Activated CD4-positive, alpha-beta T cell treated with anti-CD3 and anti-CD28 coated beads, Interleukin-2, amount 10 ng/mL, durations not matched to agents 24 days and 14 days (primary cell): ENCODE measurements around the gene GNAI3. TPM values are rescaled to one million over a fixed set of nuclear protein-coding genes. Genes with fewer than 3 reads are reported as not detected.

Source experiments
- DNase-seq: peaks from one replicate; pipeline ENCODE4 v3.0.0; 2022
- H3K27ac Mint-ChIP-seq: one replicate; pipeline ENCODE4 v1.8.0; 2022; ENCODE audit warnings: mild to moderate bottlenecking, mixed read lengths
- H3K27me3 Mint-ChIP-seq: one replicate; pipeline ENCODE4 v1.8.0; 2022; ENCODE audit warnings: mixed read lengths
- H3K36me3 Mint-ChIP-seq: one replicate; pipeline ENCODE4 v1.8.0; 2022; ENCODE audit warnings: low read depth, mild to moderate bottlenecking, mixed read lengths
- H3K4me1 Mint-ChIP-seq: one replicate; pipeline ENCODE4 v1.8.0; 2021; ENCODE audit warnings: mixed read lengths
- H3K4me3 Mint-ChIP-seq: one replicate; pipeline ENCODE4 v1.8.0; 2022; ENCODE audit warnings: mild to moderate bottlenecking, moderate library complexity, mixed read lengths
- H3K9me3 Mint-ChIP-seq: one replicate; pipeline ENCODE4 v1.8.0; 2021; ENCODE audit warnings: mixed read lengths
- intact Hi-C: fragments of 100-400 bp; cut with micrococcal nuclease; formaldehyde crosslinking; loops from one replicate; pipeline ENCODE4 v1.15.1; 2023
- total RNA-seq: library from RNA; stranded (reverse); gene quantifications from 2 replicates; pipeline ENCODE4 v1.2.3, GENCODE V29; 2022

GNAI3 gene
- total RNA-seq, 1 donor from 2014 or later = 8.8 TPM

DNA sequence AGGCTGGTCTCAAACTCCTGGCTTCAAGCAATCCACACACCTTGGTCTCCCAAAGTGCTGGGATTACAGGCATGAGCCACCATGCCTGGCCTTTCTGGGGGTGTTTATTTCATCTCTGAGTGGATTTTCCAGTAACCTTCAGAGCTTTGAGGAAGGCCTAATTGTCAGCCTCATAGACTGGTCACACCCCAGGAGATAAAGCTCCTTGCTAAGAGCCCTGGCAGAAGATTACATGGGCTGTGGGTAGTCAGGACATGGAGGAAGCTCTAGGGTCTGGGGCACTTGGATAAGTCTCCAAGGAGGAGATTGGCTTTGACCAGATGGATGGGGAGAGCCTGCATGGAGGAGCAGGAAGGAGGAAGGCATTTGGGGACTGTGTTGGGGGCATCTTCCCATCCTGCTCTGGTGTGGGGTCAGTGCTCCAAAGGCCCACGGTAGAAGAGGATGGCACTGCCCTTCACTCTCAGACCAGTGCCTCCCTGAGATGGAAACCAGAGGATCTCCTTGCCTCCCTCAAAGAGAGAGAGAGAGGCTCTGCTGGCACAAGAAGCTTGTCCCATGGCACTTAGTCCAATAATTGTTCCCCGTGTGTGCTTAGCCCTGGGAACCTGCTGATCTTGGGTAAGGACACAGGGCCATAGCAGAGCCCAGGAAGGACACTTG is 92.8 kb downstream of the GNAI3 start:
- peak; percentile 52 for DNase-seq
- Mint-ChIP-seq H3K27ac (no peak overlapping the region), H3K9me3 (no peaks in the 10 kb centered on the region), H3K36me3 (no peaks in the 10 kb centered on the region), H3K4me1 (peaks cover 13% of the 10 kb centered on the region), H3K4me3 (no peak overlapping the region), H3K27me3 (peaks cover 9% of the 10 kb centered on the region)
- intact Hi-C loops = no loop called here

DNA sequence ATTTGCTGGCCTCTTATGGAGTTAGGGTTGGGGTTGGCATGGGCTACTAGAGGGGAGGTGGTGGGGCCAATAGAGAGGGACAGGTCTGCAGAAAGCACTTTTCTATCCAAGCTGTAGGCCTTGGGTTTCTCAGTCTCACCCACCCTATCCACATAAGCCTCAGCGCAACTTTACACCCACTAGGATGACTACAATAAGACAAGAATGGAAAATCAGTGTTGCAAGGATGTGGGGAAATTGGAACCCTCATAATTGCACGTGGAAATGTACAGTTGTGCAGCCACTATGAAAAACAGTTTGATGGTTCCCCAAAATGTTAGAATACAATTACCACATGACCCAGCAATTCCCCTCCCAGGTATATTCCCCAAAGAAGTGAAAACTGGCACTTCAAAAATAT is 93.4 kb downstream of the GNAI3 start:
- Mint-ChIP-seq H3K27me3 (peaks cover 9% of the 10 kb centered on the region), H3K4me1 (peaks cover 13% of the 10 kb centered on the region), H3K4me3 (no peak overlapping the region), H3K27ac (no peak overlapping the region), H3K9me3 (no peaks in the 10 kb centered on the region), H3K36me3 (no peaks in the 10 kb centered on the region)
- DNase-seq = no peak
- intact Hi-C loops = loop anchor here (2.0 kb wide), 2 partner anchors 45 to 343 kb away; partner anchors contain the start of genes AHCYL1 and GSTM1

DNA sequence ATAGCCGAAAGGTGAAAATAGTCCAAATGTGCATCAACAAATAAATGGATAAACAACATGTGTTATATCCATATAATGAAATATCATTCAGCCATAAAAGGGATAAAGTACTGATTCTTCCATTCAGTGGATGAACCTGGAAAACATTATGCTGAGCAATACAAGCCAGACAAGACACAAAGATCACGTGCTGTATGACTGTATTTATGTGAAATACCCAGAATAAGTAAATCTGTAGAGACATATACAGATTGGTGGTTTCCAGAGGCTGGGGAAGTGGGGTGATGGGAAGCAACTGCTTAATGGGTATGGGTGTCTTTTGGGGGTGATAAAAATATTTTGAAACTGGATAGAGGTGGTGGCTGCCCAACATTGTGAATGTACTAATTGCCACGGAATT is 94.2 kb downstream of the GNAI3 start:
- DNase-seq = no peak
- no peak overlapping the region for H3K27ac Mint-ChIP-seq
- H3K4me3 Mint-ChIP-seq = no peak overlapping the region
- H3K36me3 Mint-ChIP-seq = no peaks in the 10 kb centered on the region
- H3K9me3 Mint-ChIP-seq = no peaks in the 10 kb centered on the region
- intact Hi-C loops = loop anchor here (1.0 to 2.0 kb wide), 4 partner anchors 9 to 342 kb away; partner anchors contain the start of genes AHCYL1 and GSTM1
- peaks cover 12% of the 10 kb centered on the region for H3K27me3 Mint-ChIP-seq
- H3K4me1 Mint-ChIP-seq = peaks cover 13% of the 10 kb centered on the region

DNA sequence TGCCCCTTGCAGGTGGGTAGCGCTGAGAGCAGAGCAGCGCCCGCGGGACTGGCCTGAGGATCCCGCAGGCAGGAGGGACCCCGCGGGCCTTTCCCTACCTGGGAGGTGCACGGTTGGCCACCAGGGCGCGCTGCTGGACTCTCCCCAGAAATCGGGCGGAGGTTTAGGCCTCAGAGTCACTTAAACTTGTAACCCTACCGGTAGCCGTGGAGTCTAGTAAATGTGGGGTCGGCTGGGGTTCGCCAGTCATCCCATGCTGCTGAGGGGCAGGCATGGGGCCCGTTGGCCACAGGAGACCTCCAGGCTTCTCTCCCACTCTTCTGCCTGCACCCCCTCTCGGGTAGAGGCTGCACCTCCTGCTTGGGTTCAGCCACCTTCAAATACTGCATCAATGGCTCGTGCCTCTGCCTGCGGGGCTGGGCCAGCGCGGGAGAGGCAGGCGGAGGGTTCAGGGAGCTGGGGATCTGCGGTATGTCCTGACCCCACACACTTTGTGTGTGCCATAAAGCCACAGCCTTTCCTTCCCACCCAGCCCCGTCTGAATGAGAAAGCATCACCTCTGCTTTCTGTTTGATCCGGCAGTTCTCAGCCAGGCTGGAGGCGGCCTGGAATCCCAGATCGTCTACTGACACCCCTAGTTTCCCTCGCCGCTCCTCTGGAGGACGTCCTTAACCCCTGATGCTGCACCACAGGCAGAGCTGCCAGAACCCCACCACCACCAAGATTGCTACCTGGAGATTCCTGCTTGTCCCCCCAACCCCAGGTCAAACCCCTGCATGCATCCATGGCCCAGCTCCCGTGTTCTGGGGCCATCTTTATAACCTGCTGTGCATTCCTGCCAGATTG is 95.2 kb downstream of the GNAI3 start:
- Mint-ChIP-seq H3K27ac (no peak overlapping the region), H3K36me3 (no peaks in the 10 kb centered on the region), H3K4me3 (no peak overlapping the region), H3K4me1 (peaks cover 11% of the 10 kb centered on the region), H3K27me3 (peaks cover 10% of the 10 kb centered on the region), H3K9me3 (no peaks in the 10 kb centered on the region)
- intact Hi-C loops = loop anchor here (1.0 to 2.0 kb wide), 4 partner anchors 8 to 341 kb away; partner anchors contain the start of genes AHCYL1 and GSTM1
- peak; percentile 97 for DNase-seq

DNA sequence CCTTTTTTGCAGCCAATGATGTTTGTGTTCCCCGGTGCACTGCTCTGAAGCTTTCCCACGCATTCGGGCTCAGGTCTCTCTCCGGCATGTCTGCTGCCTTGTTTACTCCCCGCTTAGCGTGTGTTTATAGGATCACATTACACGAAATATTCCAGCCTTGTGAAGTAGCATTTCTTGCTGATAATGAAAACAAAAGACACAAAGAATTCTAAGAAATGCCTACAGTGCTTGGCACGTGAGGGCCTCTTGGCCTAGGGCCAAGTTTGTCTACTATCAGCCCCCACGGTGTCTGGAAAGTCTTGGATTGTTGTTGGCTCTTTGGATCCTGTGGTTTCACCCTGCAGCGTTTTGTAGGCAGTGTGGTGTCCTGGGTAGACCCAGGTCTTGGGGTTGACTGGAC is 96.3 kb downstream of the GNAI3 start:
- Mint-ChIP-seq H3K4me3 (no peak overlapping the region), H3K27me3 (peaks cover 10% of the 10 kb centered on the region), H3K4me1 (peaks cover 11% of the 10 kb centered on the region), H3K9me3 (no peaks in the 10 kb centered on the region), H3K36me3 (no peaks in the 10 kb centered on the region), H3K27ac (no peak overlapping the region)
- DNase-seq = no peak
- intact Hi-C loops = no loop called here

DNA sequence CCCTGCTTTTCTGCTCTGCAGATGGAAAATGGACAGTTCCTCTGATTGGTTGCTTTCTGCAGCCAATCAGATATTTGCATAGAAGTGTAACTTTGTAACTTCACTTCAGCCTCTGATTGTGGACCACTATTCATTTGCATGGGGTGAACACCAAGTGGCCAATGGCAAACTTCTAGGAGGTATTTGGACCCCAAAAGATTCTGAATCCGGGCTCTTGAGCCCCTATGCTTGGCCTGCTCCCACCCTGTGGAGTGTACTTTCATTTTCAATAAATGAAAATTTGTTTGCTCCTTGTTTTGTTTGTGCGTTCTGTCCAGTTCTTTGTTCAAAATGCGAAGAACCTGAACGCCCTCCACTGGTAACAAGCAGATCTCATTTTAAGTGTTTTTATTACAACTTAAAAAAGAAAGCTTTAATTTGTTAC is 101.1 kb downstream of the GNAI3 start:
- Mint-ChIP-seq H3K36me3 (no peaks in the 10 kb centered on the region), H3K9me3 (no peaks in the 10 kb centered on the region), H3K4me1 (no peaks in the 10 kb centered on the region), H3K4me3 (no peak overlapping the region), H3K27ac (no peak overlapping the region), H3K27me3 (peaks cover 40% of the 10 kb centered on the region)
- DNase-seq = no peak
- intact Hi-C loops = no loop called here

DNA sequence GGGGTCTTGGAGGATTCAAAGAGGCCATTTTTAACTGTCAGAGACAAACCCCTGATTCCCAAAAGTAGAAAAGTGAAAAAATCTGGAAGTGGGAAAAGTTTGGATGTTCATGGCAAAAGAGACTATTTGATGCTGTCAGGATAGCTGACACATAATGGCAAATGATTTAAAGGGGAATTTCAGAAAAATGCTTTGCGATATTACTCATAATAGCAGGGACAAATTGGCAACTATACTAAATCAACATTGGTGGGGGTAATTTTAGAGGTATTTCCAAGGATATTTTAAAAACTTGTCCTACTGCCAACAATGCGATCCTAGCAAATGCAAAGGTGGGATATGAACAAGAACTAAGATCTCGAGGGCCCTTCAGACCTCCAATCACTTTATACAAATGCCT is 102.2 kb downstream of the GNAI3 start:
- Mint-ChIP-seq H3K27me3 (peaks cover 42% of the 10 kb centered on the region), H3K4me1 (peaks cover 11% of the 10 kb centered on the region), H3K27ac (no peak overlapping the region), H3K36me3 (no peaks in the 10 kb centered on the region), H3K9me3 (no peaks in the 10 kb centered on the region), H3K4me3 (no peak overlapping the region)
- intact Hi-C loops = loop anchor here (1.0 kb wide), 1 partner anchor 7 kb away; no protein-coding TSS in a partner anchor
- DNase-seq = no peak

DNA sequence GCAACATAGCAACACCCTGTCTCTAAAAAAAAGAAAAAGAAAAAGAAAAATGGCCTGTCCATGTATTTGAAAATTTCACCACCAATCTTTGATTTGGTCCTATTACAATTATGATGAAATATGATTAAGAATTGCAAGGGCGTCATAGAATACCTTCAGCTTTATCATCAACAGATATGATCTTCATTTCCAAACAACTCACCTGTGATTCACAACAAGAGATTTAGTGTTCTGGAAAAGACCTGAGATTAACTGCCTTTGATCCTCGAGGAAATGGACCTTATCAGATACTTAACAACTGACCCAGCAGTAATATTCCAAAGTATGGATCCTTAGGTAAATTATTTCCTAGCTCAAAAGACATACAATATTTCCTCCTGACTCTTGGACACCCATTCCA is 104.0 kb downstream of the GNAI3 start:
- Mint-ChIP-seq H3K27me3 (peaks cover 37% of the 10 kb centered on the region), H3K4me1 (peaks cover 17% of the 10 kb centered on the region), H3K9me3 (no peaks in the 10 kb centered on the region), H3K27ac (no peak overlapping the region), H3K36me3 (no peaks in the 10 kb centered on the region), H3K4me3 (no peak overlapping the region)
- intact Hi-C loops = no loop called here
- DNase-seq = no peak

DNA sequence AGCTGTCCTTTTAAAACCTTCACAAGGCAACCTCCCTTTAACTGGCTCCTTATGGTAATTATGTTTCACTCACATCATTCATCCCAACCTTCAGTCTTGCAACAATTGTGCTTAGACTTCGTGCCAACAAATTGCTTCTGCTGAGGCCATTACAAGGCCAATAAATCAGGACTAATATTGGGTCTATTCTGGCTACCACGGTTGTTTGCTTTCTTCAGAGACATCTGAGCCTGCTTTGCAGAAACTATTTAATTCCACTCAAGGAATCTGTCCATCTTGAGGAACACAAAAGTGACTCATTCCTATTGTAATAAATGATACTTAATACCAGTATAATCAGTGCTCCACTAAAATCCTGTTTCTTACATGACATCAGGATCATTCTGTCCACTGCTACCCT is 104.9 kb downstream of the GNAI3 start:
- no peak overlapping the region for H3K4me3 Mint-ChIP-seq
- H3K27me3 Mint-ChIP-seq = peaks cover 37% of the 10 kb centered on the region
- no peaks in the 10 kb centered on the region for H3K9me3 Mint-ChIP-seq
- DNase-seq = no peak
- H3K4me1 Mint-ChIP-seq = peaks cover 18% of the 10 kb centered on the region
- peaks cover 2% of the 10 kb centered on the region for H3K36me3 Mint-ChIP-seq
- no peak overlapping the region for H3K27ac Mint-ChIP-seq
- intact Hi-C loops = no loop called here

DNA sequence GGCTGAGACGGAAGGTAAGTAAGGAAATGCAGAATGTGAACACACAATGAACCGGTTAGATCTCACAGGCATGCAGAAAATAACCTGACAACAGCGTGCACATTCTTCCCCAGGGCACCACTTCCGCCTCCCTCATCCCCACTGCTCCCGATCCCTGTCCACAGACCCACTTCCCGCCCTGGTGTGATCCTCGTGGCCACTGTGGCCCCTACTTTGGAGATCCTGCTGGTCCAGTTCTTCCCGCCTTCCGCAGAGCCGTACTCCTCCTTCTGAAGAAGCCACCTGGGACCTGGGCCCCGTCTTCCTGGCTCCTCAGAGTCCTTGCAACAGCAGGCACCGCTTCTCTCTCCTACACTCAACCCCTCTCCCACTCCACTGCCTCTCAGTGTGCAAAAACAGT is 106.1 kb downstream of the GNAI3 start:
- intact Hi-C loops = no loop called here
- Mint-ChIP-seq H3K4me1 (peaks cover 19% of the 10 kb centered on the region), H3K27ac (peak overlapping the region; percentile 10), H3K27me3 (peaks cover 37% of the 10 kb centered on the region), H3K36me3 (peaks cover 3% of the 10 kb centered on the region), H3K4me3 (no peak overlapping the region), H3K9me3 (no peaks in the 10 kb centered on the region)
- no peak for DNase-seq

DNA sequence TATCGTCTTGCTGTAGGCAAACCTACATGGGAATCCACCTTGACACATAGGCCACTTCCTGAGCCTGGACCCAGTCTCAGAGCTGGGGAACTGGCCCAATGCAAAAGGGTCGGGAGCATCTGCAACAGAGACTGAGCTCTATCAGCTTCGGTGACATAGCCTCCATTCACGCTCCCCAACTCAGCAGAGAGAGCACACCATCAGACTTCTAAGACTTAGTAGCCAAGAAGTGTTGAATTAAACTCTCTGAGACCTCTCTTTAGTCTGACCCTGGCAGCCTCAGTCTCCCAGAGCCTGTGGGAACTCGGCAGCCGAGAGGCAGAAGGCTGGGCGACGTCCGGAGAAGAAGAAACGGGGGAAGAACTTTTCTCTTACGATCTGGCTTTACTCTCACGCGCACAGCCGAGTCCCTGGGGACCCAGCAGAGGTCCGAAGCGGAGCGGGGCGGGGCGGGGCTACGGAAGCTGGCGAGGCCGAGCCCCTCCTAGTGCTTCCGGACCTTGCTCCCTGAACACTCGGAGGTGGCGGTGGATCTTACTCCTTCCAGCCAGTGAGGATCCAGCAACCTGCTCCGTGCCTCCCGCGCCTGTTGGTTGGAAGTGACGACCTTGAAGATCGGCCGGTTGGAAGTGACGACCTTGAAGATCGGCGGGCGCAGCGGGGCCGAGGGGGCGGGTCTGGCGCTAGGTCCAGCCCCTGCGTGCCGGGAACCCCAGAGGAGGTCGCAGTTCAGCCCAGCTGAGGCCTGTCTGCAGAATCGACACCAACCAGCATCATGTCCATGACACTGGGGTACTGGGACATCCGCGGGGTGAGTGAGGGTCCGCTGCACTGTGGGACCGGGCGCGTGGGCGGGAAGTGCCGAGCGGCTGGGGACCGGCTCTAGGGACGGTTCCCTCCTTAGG is 107.5 kb downstream of the GNAI3 start, which contains the start of gene GSTM4:
GSTM4 (plus strand) TSS at position 485 of the 905 bp plus-strand sequence; CDS start at position 776, 291 bp downstream.
- Mint-ChIP-seq H3K27ac (peak within 1 kb of the TSS; percentile 89), H3K9me3 (no peaks in the 10 kb centered on the region), H3K27me3 (peaks cover 28% of the 10 kb centered on the region), H3K4me3 (peak within 1 kb of the TSS; percentile 96), H3K36me3 (peaks cover 5% of the 10 kb centered on the region), H3K4me1 (peaks cover 19% of the 10 kb centered on the region)
- intact Hi-C loops = loop anchor here (1.0 to 5.0 kb wide), 2 partner anchors 11 to 116 kb away; no protein-coding TSS in a partner anchor
- DNase-seq = peak; percentile 92

DNA sequence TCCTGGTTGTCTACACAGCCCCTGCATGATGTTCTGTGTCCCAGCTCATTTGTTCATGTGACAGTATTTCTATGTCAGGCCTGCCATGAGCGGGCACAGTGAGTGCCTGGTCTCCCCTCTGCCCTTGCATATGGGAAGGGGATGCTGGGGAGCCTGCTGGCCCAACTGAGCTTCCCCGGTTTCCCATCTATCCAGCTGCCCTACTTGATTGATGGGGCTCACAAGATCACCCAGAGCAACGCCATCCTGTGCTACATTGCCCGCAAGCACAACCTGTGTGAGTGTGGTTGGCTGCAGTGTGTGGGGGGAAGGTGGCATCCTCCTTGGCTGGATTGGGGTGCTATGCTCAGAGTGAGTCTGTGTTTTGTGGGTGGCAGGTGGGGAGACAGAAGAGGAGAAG is 109.0 kb downstream of the GNAI3 start:
- H3K27me3 Mint-ChIP-seq = peaks cover 15% of the 10 kb centered on the region
- peaks cover 7% of the 10 kb centered on the region for H3K36me3 Mint-ChIP-seq
- intact Hi-C loops = loop anchor here (5.0 kb wide), 1 partner anchor 115 kb away; no protein-coding TSS in a partner anchor
- H3K27ac Mint-ChIP-seq = no peak overlapping the region
- H3K9me3 Mint-ChIP-seq = no peaks in the 10 kb centered on the region
- DNase-seq = no peak
- H3K4me1 Mint-ChIP-seq = peaks cover 19% of the 10 kb centered on the region
- peak overlapping the region; percentile 7 for H3K4me3 Mint-ChIP-seq

DNA sequence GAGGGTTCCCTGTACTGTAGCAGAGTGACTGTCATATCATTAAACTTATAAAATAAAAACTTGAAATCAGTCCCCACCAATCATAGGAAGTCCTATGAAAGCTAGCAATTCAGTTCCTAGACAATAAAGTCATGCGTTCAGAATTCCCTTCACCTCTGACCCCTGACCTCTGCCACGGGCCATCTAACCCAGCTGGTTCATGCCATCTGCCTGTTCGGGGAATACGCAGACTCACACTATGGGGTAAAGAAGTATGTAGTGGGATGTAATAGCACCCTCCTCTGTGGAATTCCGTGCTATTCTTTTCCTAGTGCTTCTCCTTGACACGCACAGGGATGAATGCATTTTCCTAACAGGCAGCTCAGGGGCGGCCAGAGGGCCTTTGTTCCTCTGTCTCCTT is 109.6 kb downstream of the GNAI3 start:
- Mint-ChIP-seq H3K4me3 (no peak overlapping the region), H3K9me3 (no peaks in the 10 kb centered on the region), H3K36me3 (peaks cover 7% of the 10 kb centered on the region), H3K27ac (no peak overlapping the region), H3K4me1 (peaks cover 19% of the 10 kb centered on the region), H3K27me3 (peaks cover 12% of the 10 kb centered on the region)
- intact Hi-C loops = loop anchor here (5.0 kb wide), 1 partner anchor 114 kb away; no protein-coding TSS in a partner anchor
- DNase-seq = no peak
